ENCODE measurements around the gene CERS6. TPM values are rescaled to one million over a fixed set of nuclear protein-coding genes. Genes with fewer than 3 reads are reported as not detected.

CERS6 gene
- polyA plus RNA-seq, 1 donor (not counting 4 experiments of a cell fraction or from before 2014, with no cell fraction given) = 19.5 TPM

DNA sequence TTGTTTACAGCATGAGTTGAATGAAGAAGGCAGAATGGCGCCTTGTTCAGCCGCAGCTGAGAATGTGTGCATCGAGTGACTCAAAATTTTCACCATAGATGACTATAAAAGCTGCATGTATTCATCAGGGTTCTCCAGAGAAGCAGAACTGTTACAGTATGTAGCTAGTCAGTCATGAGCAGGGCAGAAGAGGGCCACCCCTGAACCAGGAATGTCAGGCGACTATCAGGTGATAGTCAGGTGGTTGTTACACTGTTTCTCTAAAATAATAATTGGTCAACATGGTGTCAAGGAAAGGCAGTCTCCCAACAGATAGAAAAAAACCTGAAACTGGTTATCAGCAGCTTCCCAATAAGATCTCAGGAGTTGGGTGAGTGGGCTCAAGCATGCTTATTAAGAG, 326.2 kb downstream of the CERS6 start:
- no peaks in the 10 kb centered on the region for H3K79me2 ChIP-seq (ENCODE audit: control insufficient read depth, insufficient read depth, low read length)
- H3K9me1 ChIP-seq (ENCODE audit: control insufficient read depth, extremely low read depth, insufficient read depth, low read length) = no peaks in the 10 kb centered on the region
- H3K4me1 ChIP-seq (ENCODE audit: control insufficient read depth, extremely low read depth, insufficient read depth, low read length) = no peaks in the 10 kb centered on the region
- DNase-seq (ENCODE audit: low read depth, low spot score) = no peak
- no peak for TF ChIP-seq EZH2 (IDR thresholded peaks at IDR 0.05; ENCODE audit: low read length)
- TF ChIP-seq, protein P1, sequence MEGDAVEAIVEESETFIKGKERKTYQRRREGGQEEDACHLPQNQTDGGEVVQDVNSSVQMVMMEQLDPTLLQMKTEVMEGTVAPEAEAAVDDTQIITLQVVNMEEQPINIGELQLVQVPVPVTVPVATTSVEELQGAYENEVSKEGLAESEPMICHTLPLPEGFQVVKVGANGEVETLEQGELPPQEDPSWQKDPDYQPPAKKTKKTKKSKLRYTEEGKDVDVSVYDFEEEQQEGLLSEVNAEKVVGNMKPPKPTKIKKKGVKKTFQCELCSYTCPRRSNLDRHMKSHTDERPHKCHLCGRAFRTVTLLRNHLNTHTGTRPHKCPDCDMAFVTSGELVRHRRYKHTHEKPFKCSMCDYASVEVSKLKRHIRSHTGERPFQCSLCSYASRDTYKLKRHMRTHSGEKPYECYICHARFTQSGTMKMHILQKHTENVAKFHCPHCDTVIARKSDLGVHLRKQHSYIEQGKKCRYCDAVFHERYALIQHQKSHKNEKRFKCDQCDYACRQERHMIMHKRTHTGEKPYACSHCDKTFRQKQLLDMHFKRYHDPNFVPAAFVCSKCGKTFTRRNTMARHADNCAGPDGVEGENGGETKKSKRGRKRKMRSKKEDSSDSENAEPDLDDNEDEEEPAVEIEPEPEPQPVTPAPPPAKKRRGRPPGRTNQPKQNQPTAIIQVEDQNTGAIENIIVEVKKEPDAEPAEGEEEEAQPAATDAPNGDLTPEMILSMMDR (optimal IDR thresholded peaks at IDR 0.05 in 1 of 3, IDR thresholded peaks at IDR 0.05 in 1 of 3, conservative IDR thresholded peaks at IDR 0.05 in 1 of 3; ENCODE audit: extremely low read depth in 1 of 3, insufficient read depth in 2 of 3, low read length in 3 of 3) = no peak
- H4K20me1 ChIP-seq (ENCODE audit: control insufficient read depth, extremely low read depth, insufficient read depth, low read length) = no peaks in the 10 kb centered on the region
- no peaks in the 10 kb centered on the region for H3K9me3 ChIP-seq (ENCODE audit: control insufficient read depth, low read depth, low read length)
- no peak overlapping the region for H3K4me3 ChIP-seq (ENCODE audit: control insufficient read depth in 2 of 3, extremely low read depth in 1 of 3, insufficient read depth in 2 of 3, low read depth in 1 of 3, low read length in 3 of 3)
- no peaks in the 10 kb centered on the region for H3K36me3 ChIP-seq (ENCODE audit: control insufficient read depth in 2 of 2, extremely low read depth in 1 of 2, insufficient read depth in 2 of 2, low read length in 2 of 2)
- no peak for FAIRE-seq
- no peak overlapping the region for H2AFZ ChIP-seq (ENCODE audit: control insufficient read depth, low read length)
- H3K4me2 ChIP-seq (ENCODE audit: control insufficient read depth, extremely low read depth, insufficient read depth, low read depth, low read length) = no peak overlapping the region
- no peaks in the 10 kb centered on the region for H3K27me3 ChIP-seq (ENCODE audit: control insufficient read depth, extremely low read depth, insufficient read depth, low read length)
- dilution Hi-C loops (cut with MboI; ENCODE audit: extremely low pct_ligation_motif_present, low sequenced_read_pairs) = no loop called here
- no peak overlapping the region for H3K9ac ChIP-seq (ENCODE audit: control insufficient read depth, extremely low read depth, insufficient read depth, low read length)
- H3K27ac ChIP-seq (ENCODE audit: control insufficient read depth, insufficient read depth, low read length) = no peak overlapping the region

- H3K36me3 ChIP-seq (ENCODE audit: control insufficient read depth in 2 of 2, extremely low read depth in 1 of 2, insufficient read depth in 2 of 2, low read length in 2 of 2) = no peaks in the 10 kb centered on the region
- no peaks in the 10 kb centered on the region for H3K4me1 ChIP-seq (ENCODE audit: control insufficient read depth, extremely low read depth, insufficient read depth, low read length)
- H3K9me3 ChIP-seq (ENCODE audit: control insufficient read depth, low read depth, low read length) = no peaks in the 10 kb centered on the region
- H4K20me1 ChIP-seq (ENCODE audit: control insufficient read depth, extremely low read depth, insufficient read depth, low read length) = no peaks in the 10 kb centered on the region
- no peak overlapping the region for H3K4me2 ChIP-seq (ENCODE audit: control insufficient read depth, extremely low read depth, insufficient read depth, low read depth, low read length)
- no peak overlapping the region for H3K27ac ChIP-seq (ENCODE audit: control insufficient read depth, insufficient read depth, low read length)
- no peak overlapping the region for H3K9ac ChIP-seq (ENCODE audit: control insufficient read depth, extremely low read depth, insufficient read depth, low read length)
- FAIRE-seq = peak; percentile 44
- TF ChIP-seq EZH2 (IDR thresholded peaks at IDR 0.05; ENCODE audit: low read length) = no peak
- TF ChIP-seq, protein P1 (optimal IDR thresholded peaks at IDR 0.05 in 1 of 3, IDR thresholded peaks at IDR 0.05 in 1 of 3, conservative IDR thresholded peaks at IDR 0.05 in 1 of 3; ENCODE audit: extremely low read depth in 1 of 3, insufficient read depth in 2 of 3, low read length in 3 of 3) = no peak
- DNase-seq (ENCODE audit: low read depth, low spot score) = no peak
- H3K9me1 ChIP-seq (ENCODE audit: control insufficient read depth, extremely low read depth, insufficient read depth, low read length) = no peaks in the 10 kb centered on the region
- no peak overlapping the region for H2AFZ ChIP-seq (ENCODE audit: control insufficient read depth, low read length)
- dilution Hi-C loops (cut with MboI; ENCODE audit: extremely low pct_ligation_motif_present, low sequenced_read_pairs) = no loop called here
- no peak overlapping the region for H3K4me3 ChIP-seq (ENCODE audit: control insufficient read depth in 2 of 3, extremely low read depth in 1 of 3, insufficient read depth in 2 of 3, low read depth in 1 of 3, low read length in 3 of 3)
- H3K27me3 ChIP-seq (ENCODE audit: control insufficient read depth, extremely low read depth, insufficient read depth, low read length) = peaks cover 8% of the 10 kb centered on the region
- no peaks in the 10 kb centered on the region for H3K79me2 ChIP-seq (ENCODE audit: control insufficient read depth, insufficient read depth, low read length)
Observed at GRCh38 chr2:168784993-168785392, 328.9 kb downstream of the CERS6 start.
